Breast epithelium (tissue), 4 donors: Measurements from ENCODE around the gene NME7. TPM values are rescaled to one million over a fixed set of nuclear protein-coding genes. Genes with fewer than 3 reads are reported as not detected.

Experiments
- DNase-seq, 2 donors: peaks; one replicate each; pipeline ENCODE4 v3.0.0-alpha.2; 2019; ENCODE audit warnings: low spot score in 2 of 2
- H3K27ac ChIP-seq, 2 donors: fragments of 200-600 bp; sonication (generic) in 1 of 2; one replicate each; pipeline ENCODE4 v1.5.1; 2016 to 2019; ENCODE audit warnings: mild to moderate bottlenecking in 1 of 2
- H3K27me3 ChIP-seq, 2 donors: fragments of 200-600 bp; sonication (generic) in 1 of 2; one replicate each; pipeline versions ENCODE4 v1.5.1 to v1.6.0; 2017 to 2019; ENCODE audit warnings: control low read depth in 1 of 2, mild to moderate bottlenecking in 1 of 2
- H3K36me3 ChIP-seq: fragments of 200-600 bp; one replicate; pipeline ENCODE4 v1.5.1; 2019
- H3K4me1 ChIP-seq, 2 donors: fragments of 200-600 bp; sonication (generic); one replicate each; pipeline ENCODE4 v1.5.1; 2016 to 2019; ENCODE audit warnings: control low read depth in 1 of 2
- H3K4me3 ChIP-seq, 3 donors: fragments of 200-600 bp; sonication (generic); 1 replicate in 2 of 3; 2 replicates in 1 of 3; pipeline ENCODE4 v1.5.1; 2016 to 2019; ENCODE audit warnings: mild to moderate bottlenecking in 3 of 3, moderate library complexity in 2 of 3
- H3K9me3 ChIP-seq, 2 donors: fragments of 200-600 bp; sonication (generic) in 1 of 2; one replicate each; pipeline ENCODE4 v1.5.1; 2016 to 2019; ENCODE audit warnings: control low read depth in 1 of 2
- CTCF ChIP-seq, 3 donors: fragments of 450-650 bp; IDR thresholded peaks; one replicate each; pipeline ENCODE4 v1.5.1; 2016 to 2017; ENCODE audit warnings: antibody characterized with exemption in 3 of 3, mild to moderate bottlenecking in 3 of 3, moderate library complexity in 3 of 3
- POLR2A ChIP-seq: fragments of 450-650 bp; IDR thresholded peaks from one replicate; pipeline ENCODE4 v1.6.1; 2016; ENCODE audit warnings: antibody characterized with exemption, mild to moderate bottlenecking, moderate library complexity
- POLR2AphosphoS5 ChIP-seq, 3 donors: sonication (generic); formaldehyde crosslinking; IDR thresholded peaks; one replicate each; pipeline ENCODE4 v1.6.1; 2017; ENCODE audit warnings: antibody characterized with exemption in 3 of 3
- intact Hi-C: fragments of 100-400 bp; cut with DNase I; formaldehyde crosslinking; loops from one replicate; pipeline ENCODE4 v1.15.1; 2023; ENCODE audit warnings: low total_unique reads
- total RNA-seq, 3 donors: library from RNA; depleted of rRNA; stranded (reverse); fragments of >200 nt; gene quantifications; one replicate each; pipeline ENCODE4 v1.1.0, GENCODE V29; 2016

The NME7 gene
- total RNA-seq, 3 donors from 2014 or later = 13.0 to 22.8 (median 16.7) TPM

- H3K36me3 ChIP-seq = no peaks in the 10 kb centered on the region
- no peaks in the 10 kb centered on the region for H3K4me1 ChIP-seq
- TF ChIP-seq CTCF (IDR thresholded peaks at IDR 0.05) (no peak), POLR2AphosphoS5 (IDR thresholded peaks at IDR 0.05) (no peak), POLR2A (no peak)
- intact Hi-C loops = no loop called here
- H3K27ac ChIP-seq = no peak overlapping the region
- no peaks in the 10 kb centered on the region for H3K27me3 ChIP-seq
- H3K4me3 ChIP-seq = no peak overlapping the region
- no peaks in the 10 kb centered on the region for H3K9me3 ChIP-seq
- DNase-seq = no peak
Observed at GRCh38 chr1:169322138-169322537, 45.5 kb downstream of the NME7 start.

GRCh38 chr1:169321539-169321938, 46.1 kb downstream of the NME7 start:
- Histone ChIP-seq H3K4me3 (no peak overlapping the region), H3K27me3 (no peaks in the 10 kb centered on the region), H3K9me3 (no peaks in the 10 kb centered on the region), H3K27ac (no peak overlapping the region), H3K4me1 (no peaks in the 10 kb centered on the region), H3K36me3 (no peaks in the 10 kb centered on the region)
- TF ChIP-seq POLR2AphosphoS5 (IDR thresholded peaks at IDR 0.05) (no peak), POLR2A (no peak), CTCF (IDR thresholded peaks at IDR 0.05) (no peak)
- DNase-seq = no peak
- intact Hi-C loops = no loop called here

- Histone ChIP-seq H3K4me3 (no peak overlapping the region), H3K36me3 (no peaks in the 10 kb centered on the region), H3K27me3 (no peaks in the 10 kb centered on the region), H3K9me3 (no peaks in the 10 kb centered on the region), H3K27ac (no peak overlapping the region), H3K4me1 (no peaks in the 10 kb centered on the region)
- TF ChIP-seq CTCF (IDR thresholded peaks at IDR 0.05) (no peak), POLR2A (no peak), POLR2AphosphoS5 (IDR thresholded peaks at IDR 0.05) (no peak)
- DNase-seq = no peak
- intact Hi-C loops = loop anchor here (10.0 kb wide), 1 partner anchor 1086 kb away; no protein-coding TSS in a partner anchor
Observed at GRCh38 chr1:169318536-169319244, 48.9 kb downstream of the NME7 start.

GRCh38 chr1:169316556-169316955, 51.0 kb downstream of the NME7 start:
- intact Hi-C loops = loop anchor here (10.0 kb wide), 1 partner anchor 1088 kb away; no protein-coding TSS in a partner anchor

More at GRCh38 chr1:169316556-169316955, 51.0 kb downstream of the NME7 start:
- Histone ChIP-seq H3K27me3 (no peaks in the 10 kb centered on the region), H3K27ac (no peak overlapping the region), H3K9me3 (no peaks in the 10 kb centered on the region), H3K4me3 (no peak overlapping the region), H3K4me1 (no peaks in the 10 kb centered on the region), H3K36me3 (no peaks in the 10 kb centered on the region)
- no peak for DNase-seq
- no peak for TF ChIP-seq CTCF (IDR thresholded peaks at IDR 0.05)
